ENCODE measurements around the gene SMYD1. TPM values are rescaled to one million over a fixed set of nuclear protein-coding genes. Genes with fewer than 3 reads are reported as not detected.

The SMYD1 gene
- total RNA-seq, 6 experiments from 2014 or later, result not detected

DNA sequence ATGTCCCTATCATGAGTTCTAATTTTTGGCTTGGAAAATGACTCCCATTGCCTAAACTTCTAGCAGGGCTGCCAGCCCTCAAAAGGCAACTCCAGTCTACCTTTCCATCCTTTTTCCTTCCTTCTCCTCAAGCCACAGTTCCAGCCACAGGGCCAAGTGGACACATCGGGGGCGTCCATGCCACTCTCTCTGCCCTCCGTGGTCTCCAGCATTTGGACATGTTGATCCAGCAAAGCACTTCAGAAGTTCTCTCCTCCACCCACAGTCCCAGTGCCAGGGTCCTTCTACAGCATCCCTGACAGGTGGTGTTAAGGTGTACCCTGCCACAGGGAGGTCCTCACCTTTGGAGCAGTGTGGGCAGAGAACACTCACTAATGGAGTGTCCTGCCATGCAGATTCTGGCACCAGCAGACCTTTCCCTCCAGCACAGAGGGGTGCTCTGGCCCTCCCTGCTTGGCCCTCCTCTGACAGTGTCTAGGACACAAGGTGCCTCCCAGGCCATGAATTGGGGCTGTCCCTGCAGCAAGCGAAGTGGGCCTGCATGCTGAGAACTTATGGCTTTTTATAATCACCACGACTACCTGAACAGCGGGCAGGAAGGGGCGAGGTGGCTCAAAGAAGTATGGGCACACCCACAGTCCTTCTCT lies 61.8 kb downstream of the SMYD1 start:
- Mint-ChIP-seq H3K4me3 (no peak overlapping the region), H3K4me1 (ENCODE audit: low read depth) (no peaks in the 10 kb centered on the region), H3K36me3 (ENCODE audit: low read depth) (no peaks in the 10 kb centered on the region), H3K9me3 (no peaks in the 10 kb centered on the region), H3K27me3 (ENCODE audit: insufficient read depth) (peaks cover 21% of the 10 kb centered on the region), H3K27ac (no peak overlapping the region)
- TF ChIP-seq, protein P1, sequence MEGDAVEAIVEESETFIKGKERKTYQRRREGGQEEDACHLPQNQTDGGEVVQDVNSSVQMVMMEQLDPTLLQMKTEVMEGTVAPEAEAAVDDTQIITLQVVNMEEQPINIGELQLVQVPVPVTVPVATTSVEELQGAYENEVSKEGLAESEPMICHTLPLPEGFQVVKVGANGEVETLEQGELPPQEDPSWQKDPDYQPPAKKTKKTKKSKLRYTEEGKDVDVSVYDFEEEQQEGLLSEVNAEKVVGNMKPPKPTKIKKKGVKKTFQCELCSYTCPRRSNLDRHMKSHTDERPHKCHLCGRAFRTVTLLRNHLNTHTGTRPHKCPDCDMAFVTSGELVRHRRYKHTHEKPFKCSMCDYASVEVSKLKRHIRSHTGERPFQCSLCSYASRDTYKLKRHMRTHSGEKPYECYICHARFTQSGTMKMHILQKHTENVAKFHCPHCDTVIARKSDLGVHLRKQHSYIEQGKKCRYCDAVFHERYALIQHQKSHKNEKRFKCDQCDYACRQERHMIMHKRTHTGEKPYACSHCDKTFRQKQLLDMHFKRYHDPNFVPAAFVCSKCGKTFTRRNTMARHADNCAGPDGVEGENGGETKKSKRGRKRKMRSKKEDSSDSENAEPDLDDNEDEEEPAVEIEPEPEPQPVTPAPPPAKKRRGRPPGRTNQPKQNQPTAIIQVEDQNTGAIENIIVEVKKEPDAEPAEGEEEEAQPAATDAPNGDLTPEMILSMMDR (IDR thresholded peaks at IDR 0.05), result no peak
- DNase-seq, result no peak

DNA sequence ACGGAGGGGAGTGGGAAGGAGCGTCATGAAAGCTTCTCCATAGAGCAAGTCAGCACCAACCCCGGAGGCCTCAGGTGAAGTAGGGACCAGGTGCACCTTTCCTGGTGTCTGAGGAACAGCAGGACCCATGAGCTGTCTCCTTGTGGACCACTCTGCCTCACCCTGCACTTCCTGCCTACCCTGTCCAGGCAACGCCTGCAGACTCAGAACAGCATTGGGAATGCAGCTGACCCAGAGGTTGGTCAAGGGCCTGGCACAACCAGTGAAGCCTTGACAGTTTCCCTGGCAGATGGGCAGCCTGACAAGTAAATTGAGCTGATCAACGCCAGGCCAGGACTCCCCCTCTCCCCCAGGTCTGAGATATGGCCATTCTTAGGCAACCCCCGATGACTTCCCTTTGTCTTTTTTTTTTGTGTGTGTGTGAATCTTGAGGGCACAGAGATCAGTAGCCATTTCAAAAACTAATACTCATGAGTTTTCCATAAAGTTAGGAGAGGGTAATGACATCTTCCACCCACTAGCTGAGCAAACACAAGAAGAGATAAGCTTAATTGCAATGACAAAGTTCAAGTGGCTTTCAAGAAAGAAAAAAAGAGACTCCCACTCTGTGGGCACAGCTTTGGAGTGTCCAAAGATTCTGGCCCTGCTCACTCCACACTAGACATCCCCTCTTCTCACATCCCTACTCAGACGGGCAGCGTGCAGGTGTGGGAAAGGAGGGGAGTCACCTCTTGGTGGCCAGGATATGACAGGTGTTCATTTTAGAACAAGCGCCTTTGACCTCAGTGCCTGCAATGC lies 63.8 kb downstream of the SMYD1 start:
- Mint-ChIP-seq H3K4me3 (no peak overlapping the region), H3K27me3 (ENCODE audit: insufficient read depth) (peaks cover 16% of the 10 kb centered on the region), H3K4me1 (ENCODE audit: low read depth) (no peaks in the 10 kb centered on the region), H3K9me3 (no peaks in the 10 kb centered on the region), H3K27ac (no peak overlapping the region), H3K36me3 (ENCODE audit: low read depth) (no peaks in the 10 kb centered on the region)
- DNase-seq, result no peak
- TF ChIP-seq, protein P1 (IDR thresholded peaks at IDR 0.05), result no peak

DNA sequence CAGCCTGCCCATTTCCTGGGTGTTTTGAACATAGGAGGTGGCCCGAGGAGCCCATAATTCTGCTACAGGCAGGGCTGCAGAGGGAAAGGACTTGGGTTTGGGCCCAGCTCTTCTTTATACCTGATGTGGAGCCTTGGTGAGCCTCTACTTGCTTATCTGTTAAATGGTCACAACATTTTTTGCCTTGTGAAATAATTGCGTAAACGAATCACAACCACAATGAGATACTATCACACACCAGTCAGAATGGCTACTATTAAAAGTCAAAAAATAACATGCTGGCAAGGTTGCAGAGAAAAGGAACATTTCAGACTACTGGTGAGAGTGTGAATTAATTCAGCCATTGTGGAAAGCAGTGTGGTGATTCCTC lies 64.4 kb downstream of the SMYD1 start:
- no peak overlapping the region for H3K27ac Mint-ChIP-seq
- H3K9me3 Mint-ChIP-seq, result no peaks in the 10 kb centered on the region
- TF ChIP-seq, protein P1 (IDR thresholded peaks at IDR 0.05), result no peak
- DNase-seq, result no peak
- no peak overlapping the region for H3K4me3 Mint-ChIP-seq
- H3K4me1 Mint-ChIP-seq (ENCODE audit: low read depth), result no peaks in the 10 kb centered on the region
- H3K36me3 Mint-ChIP-seq (ENCODE audit: low read depth), result no peaks in the 10 kb centered on the region
- H3K27me3 Mint-ChIP-seq (ENCODE audit: insufficient read depth), result peaks cover 14% of the 10 kb centered on the region

DNA sequence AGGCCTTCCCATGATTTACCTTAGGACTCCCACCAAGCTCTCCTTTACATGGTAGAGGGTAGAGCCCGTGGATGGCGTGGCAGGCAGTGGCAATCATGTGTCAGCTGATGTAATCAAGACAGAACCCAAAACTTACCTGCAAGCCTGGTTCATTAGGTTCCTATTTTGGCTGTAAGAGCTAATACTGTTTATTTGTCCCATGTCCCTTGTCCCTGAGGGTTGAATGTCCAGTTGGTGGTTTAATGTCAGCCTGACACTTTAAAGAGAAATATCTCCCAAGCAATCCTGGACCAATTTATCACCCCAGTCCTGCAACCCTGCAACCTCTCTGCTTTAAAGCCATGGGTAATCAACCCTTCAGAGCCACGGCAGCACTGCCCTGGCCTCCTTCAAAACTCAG lies 66.2 kb downstream of the SMYD1 start:
- Mint-ChIP-seq H3K4me3 (no peak overlapping the region), H3K4me1 (ENCODE audit: low read depth) (no peaks in the 10 kb centered on the region), H3K27ac (no peak overlapping the region), H3K9me3 (no peaks in the 10 kb centered on the region), H3K36me3 (ENCODE audit: low read depth) (no peaks in the 10 kb centered on the region), H3K27me3 (ENCODE audit: insufficient read depth) (peaks cover 12% of the 10 kb centered on the region)
- TF ChIP-seq, protein P1 (IDR thresholded peaks at IDR 0.05), result no peak
- no peak for DNase-seq

DNA sequence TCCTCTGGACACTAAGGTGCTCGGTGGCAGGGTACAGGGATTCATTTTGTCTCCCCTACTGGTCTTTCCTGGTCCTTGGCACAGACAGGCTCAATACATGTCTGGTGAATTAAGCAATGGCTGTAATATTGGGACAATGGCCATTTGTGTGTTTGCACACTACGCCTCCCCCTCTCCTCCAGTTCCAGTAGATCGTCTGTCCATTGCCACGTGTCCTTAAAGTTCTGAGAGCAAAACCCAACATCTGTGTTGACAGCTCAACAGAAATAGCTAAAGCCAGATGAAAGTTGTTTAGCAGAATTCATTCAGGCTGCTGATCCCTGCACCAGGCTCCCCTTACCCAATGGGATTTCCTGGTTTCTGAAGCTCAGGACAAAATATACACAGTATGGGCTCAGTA lies 69.2 kb downstream of the SMYD1 start:
- H3K27me3 Mint-ChIP-seq (ENCODE audit: insufficient read depth), result no peaks in the 10 kb centered on the region; the same call in 1 of the 2 replicates
- no peak for DNase-seq
- H3K27ac Mint-ChIP-seq, result no peak overlapping the region
- H3K36me3 Mint-ChIP-seq (ENCODE audit: low read depth), result no peaks in the 10 kb centered on the region
- TF ChIP-seq, protein P1 (IDR thresholded peaks at IDR 0.05), result no peak
- no peaks in the 10 kb centered on the region for H3K9me3 Mint-ChIP-seq
- H3K4me1 Mint-ChIP-seq (ENCODE audit: low read depth), result no peaks in the 10 kb centered on the region
- no peak overlapping the region for H3K4me3 Mint-ChIP-seq

Measured in HFFc6 (cell line).